ENCODE data around the gene NPM3. TPM values are rescaled to one million over a fixed set of nuclear protein-coding genes. Genes with fewer than 3 reads are reported as not detected.

Gene NPM3
- total RNA-seq, 4 donors from 2014 or later = 9.0 to 27.3 (median 20.7) TPM

DNA sequence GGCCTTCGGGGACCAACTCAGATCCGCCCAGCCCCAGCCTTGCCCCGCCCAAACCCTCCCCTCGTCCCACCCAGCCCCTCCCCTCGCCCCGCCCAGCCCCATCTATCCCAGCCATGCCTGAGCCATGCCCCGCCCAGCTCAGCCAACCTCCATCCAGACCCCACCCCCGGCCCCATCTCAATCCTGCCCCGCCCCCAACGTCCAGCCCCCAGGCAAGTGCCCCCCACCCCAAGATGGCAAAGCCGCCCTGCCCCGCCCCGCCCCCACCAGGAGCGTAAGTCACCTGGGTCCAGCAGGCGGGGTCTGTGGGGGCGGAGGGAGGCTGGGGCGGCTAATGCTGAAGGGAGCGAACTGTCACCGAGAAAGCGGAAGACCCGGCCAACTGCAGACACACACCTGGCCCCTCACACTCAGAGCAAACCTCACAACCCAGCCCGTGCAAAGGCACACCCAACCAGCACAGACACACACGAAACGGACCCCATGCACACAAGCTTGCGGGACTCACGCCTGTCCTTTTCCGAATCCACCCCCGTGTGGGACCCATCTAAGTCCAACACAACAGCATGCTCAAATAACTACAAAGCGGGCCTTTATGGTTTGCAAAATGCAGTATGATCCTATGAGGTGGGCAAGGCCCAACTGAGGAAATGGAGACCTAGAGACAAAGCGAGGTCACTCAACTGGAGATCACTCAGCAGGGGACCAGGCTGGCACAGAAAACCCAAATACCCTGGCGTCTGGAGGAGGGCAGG is 46.5 kb upstream of the NPM3 start:
- WGBS, 2 donors = 13 to 34% methylated on average over 5 to 12 of the region's 31 CpGs
- DNase-seq = peak; percentile 64 to 70
- peak overlapping the region in 1 of 3 donors; percentile 27 for H3K4me3 ChIP-seq (replicated peaks in 1 of 3)
- no peaks in the 10 kb centered on the region for H3K27me3 ChIP-seq
- peak overlapping the region in 1 of 3 donors; percentile 31 for H3K27ac ChIP-seq
- no peak for TF ChIP-seq POLR2A (IDR thresholded peaks at IDR 0.05)
- TF ChIP-seq, protein P1, sequence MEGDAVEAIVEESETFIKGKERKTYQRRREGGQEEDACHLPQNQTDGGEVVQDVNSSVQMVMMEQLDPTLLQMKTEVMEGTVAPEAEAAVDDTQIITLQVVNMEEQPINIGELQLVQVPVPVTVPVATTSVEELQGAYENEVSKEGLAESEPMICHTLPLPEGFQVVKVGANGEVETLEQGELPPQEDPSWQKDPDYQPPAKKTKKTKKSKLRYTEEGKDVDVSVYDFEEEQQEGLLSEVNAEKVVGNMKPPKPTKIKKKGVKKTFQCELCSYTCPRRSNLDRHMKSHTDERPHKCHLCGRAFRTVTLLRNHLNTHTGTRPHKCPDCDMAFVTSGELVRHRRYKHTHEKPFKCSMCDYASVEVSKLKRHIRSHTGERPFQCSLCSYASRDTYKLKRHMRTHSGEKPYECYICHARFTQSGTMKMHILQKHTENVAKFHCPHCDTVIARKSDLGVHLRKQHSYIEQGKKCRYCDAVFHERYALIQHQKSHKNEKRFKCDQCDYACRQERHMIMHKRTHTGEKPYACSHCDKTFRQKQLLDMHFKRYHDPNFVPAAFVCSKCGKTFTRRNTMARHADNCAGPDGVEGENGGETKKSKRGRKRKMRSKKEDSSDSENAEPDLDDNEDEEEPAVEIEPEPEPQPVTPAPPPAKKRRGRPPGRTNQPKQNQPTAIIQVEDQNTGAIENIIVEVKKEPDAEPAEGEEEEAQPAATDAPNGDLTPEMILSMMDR (IDR thresholded peaks at IDR 0.05) = no peak
- H3K4me1 ChIP-seq = peaks cover 18 to 20% of the 10 kb centered on the region in 2 donors
- intact Hi-C loops (cut with DNase I) = no loop called here
- no peaks in the 10 kb centered on the region for H3K9me3 ChIP-seq
- no peaks in the 10 kb centered on the region for H3K36me3 ChIP-seq

- no peak overlapping the region for H3K27ac ChIP-seq
- 57 to 62% methylated on average over 30 to 38 of the region's 39 CpGs for WGBS, 2 donors
- H3K9me3 ChIP-seq = no peaks in the 10 kb centered on the region
- no peak overlapping the region for H3K4me3 ChIP-seq (replicated peaks in 1 of 3)
- H3K36me3 ChIP-seq = no peaks in the 10 kb centered on the region
- no peaks in the 10 kb centered on the region for H3K27me3 ChIP-seq
- H3K4me1 ChIP-seq = peaks cover 18 to 20% of the 10 kb centered on the region in 2 donors
- DNase-seq = peak in 1 of 2 donors; percentile 30
- TF ChIP-seq, protein P1 (IDR thresholded peaks at IDR 0.05) = no peak
- TF ChIP-seq POLR2A (IDR thresholded peaks at IDR 0.05) = no peak
- intact Hi-C loops (cut with DNase I) = no loop called here
Observed at GRCh38 chr10:101828766-101829551, 45.7 kb upstream of the NPM3 start.

GRCh38 chr10:101827919-101828600 is 44.8 kb upstream of the NPM3 start:
- WGBS, 2 donors = 95 to 98% methylated on average over 10 of the region's 10 CpGs
- no peaks in the 10 kb centered on the region for H3K27me3 ChIP-seq
- no peaks in the 10 kb centered on the region for H3K36me3 ChIP-seq
- no peak overlapping the region for H3K27ac ChIP-seq
- no peak for DNase-seq
- H3K4me1 ChIP-seq = peaks cover 18 to 20% of the 10 kb centered on the region in 2 donors
- no peak overlapping the region for H3K4me3 ChIP-seq (replicated peaks in 1 of 3)
- H3K9me3 ChIP-seq = no peaks in the 10 kb centered on the region
- intact Hi-C loops (cut with DNase I) = no loop called here
- TF ChIP-seq POLR2A (IDR thresholded peaks at IDR 0.05) = no peak
- TF ChIP-seq, protein P1 (IDR thresholded peaks at IDR 0.05) = no peak

- TF ChIP-seq, protein P1 (IDR thresholded peaks at IDR 0.05) = no peak
- TF ChIP-seq POLR2A (IDR thresholded peaks at IDR 0.05) = no peak
- intact Hi-C loops (cut with DNase I) = no loop called here
- no peaks in the 10 kb centered on the region for H3K9me3 ChIP-seq
Observed at GRCh38 chr10:101826852-101827434, 43.7 kb upstream of the NPM3 start.

More at GRCh38 chr10:101826852-101827434, 43.7 kb upstream of the NPM3 start:
- Histone ChIP-seq H3K36me3 (no peaks in the 10 kb centered on the region), H3K4me1 (peaks cover 18 to 20% of the 10 kb centered on the region in 2 donors), H3K4me3 (replicated peaks in 1 of 3) (no peak overlapping the region), H3K27me3 (no peaks in the 10 kb centered on the region), H3K27ac (no peak overlapping the region)
- DNase-seq = no peak
- WGBS, 2 donors = 95 to 99% methylated on average over 5 of the region's 5 CpGs
